HG03095 (cell line): ENCODE results near the gene ZNF462.

Source experiments
- ATAC-seq: cut with Tn5 transposase; IDR thresholded peaks from one replicate; pipeline ENCODE4 v1.9.1; 2021; ENCODE audit warnings: moderate library complexity; ENCODE audit not compliant: unreplicated experiment

Gene ZNF462

GRCh38 chr9:106862110-106862820, 701 bp upstream of the ZNF462 start:
- ATAC-seq, result no peak

GRCh38 chr9:106864373-106865143, 1.6 kb downstream of the ZNF462 start:
- ATAC-seq, result no peak

- no peak for ATAC-seq
These were observed 3.3 kb downstream of the ZNF462 start for GRCh38 chr9:106866243-106866642.

- no peak for ATAC-seq
These were observed 4.3 kb downstream of the ZNF462 start for GRCh38 chr9:106867286-106867685.

- no peak for ATAC-seq
These were observed 5.1 kb downstream of the ZNF462 start for GRCh38 chr9:106868087-106868486.

- no peak for ATAC-seq
These were observed 5.6 kb downstream of the ZNF462 start for GRCh38 chr9:106868565-106868964.

GRCh38 chr9:106869028-106869427, 6.1 kb downstream of the ZNF462 start:
- no peak for ATAC-seq

GRCh38 chr9:106869458-106869857, 6.5 kb downstream of the ZNF462 start:
- no peak for ATAC-seq

- ATAC-seq, result no peak
These were observed 9.7 kb downstream of the ZNF462 start for GRCh38 chr9:106872641-106873040.

- ATAC-seq, result no peak
These were observed 11.1 kb downstream of the ZNF462 start for GRCh38 chr9:106874031-106874430.

- no peak for ATAC-seq
These were observed 11.7 kb downstream of the ZNF462 start for GRCh38 chr9:106874652-106875051.

- no peak for ATAC-seq
These were observed 12.6 kb downstream of the ZNF462 start for GRCh38 chr9:106875529-106875928.

- no peak for ATAC-seq
These were observed 14.4 kb downstream of the ZNF462 start for GRCh38 chr9:106877345-106877744.

- ATAC-seq, result no peak
These were observed 15.3 kb downstream of the ZNF462 start for GRCh38 chr9:106878081-106878837.

- no peak for ATAC-seq
These were observed 16.0 kb downstream of the ZNF462 start for GRCh38 chr9:106878934-106879333.

- ATAC-seq, result no peak
These were observed 16.5 kb downstream of the ZNF462 start for GRCh38 chr9:106879439-106879882.

GRCh38 chr9:106880081-106880480, 17.1 kb downstream of the ZNF462 start:
- no peak for ATAC-seq

- no peak for ATAC-seq
These were observed 17.9 kb downstream of the ZNF462 start for GRCh38 chr9:106880863-106881262.

GRCh38 chr9:106883030-106883429, 20.1 kb downstream of the ZNF462 start:
- ATAC-seq, result no peak

- no peak for ATAC-seq
These were observed 20.7 kb downstream of the ZNF462 start for GRCh38 chr9:106883626-106884190.

- no peak for ATAC-seq
These were observed 22.5 kb downstream of the ZNF462 start for GRCh38 chr9:106885451-106885850.
